HEK293T (cell line): ENCODE results near the gene PDXP.

Experiments
- CTCF ChIA-PET: fragments of 350-600 bp; formaldehyde crosslinking; extraction: SDS; loops from one replicate; lab custom pipeline; 2021; ENCODE audit warnings: antibody characterized with exemption, inconsistent platforms; lab: Yijun Ruan, JAX
- POLR2A ChIA-PET: fragments of 350-600 bp; formaldehyde crosslinking; extraction: SDS; loops from one replicate; lab custom pipeline; 2020; ENCODE audit warnings: antibody characterized with exemption, inconsistent platforms; lab: Yijun Ruan, JAX
- DNase-seq: peaks from one replicate; pipeline ENCODE4 v3.0.0; 2012; ENCODE audit warnings: mixed read lengths; ENCODE audit errors: extremely low spot score
- ARNT ChIP-seq: fragments of 450-650 bp; IDR thresholded peaks from 2 replicates; pipeline ENCODE4 v1.6.1; 2017; ENCODE audit warnings: mild to moderate bottlenecking
- BHLHE40 ChIP-seq: fragments of 450-650 bp; IDR thresholded peaks from 2 replicates; pipeline ENCODE4 v1.6.1; 2016; ENCODE audit warnings: mild to moderate bottlenecking, moderate library complexity, borderline replicate concordance
- CTBP1 ChIP-seq: fragments of 450-650 bp; IDR thresholded peaks from 2 replicates; pipeline ENCODE4 v1.6.1; 2016; ENCODE audit warnings: borderline replicate concordance
- ELF4 ChIP-seq: fragments of 450-650 bp; IDR thresholded peaks from 2 replicates; pipeline ENCODE4 v1.6.1; 2017; ENCODE audit warnings: antibody characterized with exemption
- FOXA1 ChIP-seq: fragments of 450-650 bp; IDR thresholded peaks from 2 replicates; pipeline ENCODE4 v1.6.1; 2016; ENCODE audit warnings: mild to moderate bottlenecking
- FOXK2 ChIP-seq: fragments of 450-650 bp; IDR thresholded peaks from 2 replicates; pipeline ENCODE4 v1.6.1; 2016; ENCODE audit warnings: mild to moderate bottlenecking
- FOXM1 ChIP-seq: fragments of 450-650 bp; IDR thresholded peaks from 2 replicates; pipeline ENCODE4 v1.6.1; 2017; ENCODE audit warnings: mild to moderate bottlenecking, borderline replicate concordance
- HDGF ChIP-seq: fragments of 450-650 bp; IDR thresholded peaks from 2 replicates; pipeline ENCODE4 v1.6.1; 2017; ENCODE audit warnings: antibody characterized with exemption, borderline replicate concordance
- L3MBTL2 ChIP-seq: fragments of 450-650 bp; conservative IDR thresholded peaks from 2 replicates; pipeline ENCODE4 v1.6.1; 2016; ENCODE audit warnings: mild to moderate bottlenecking
- LEF1 ChIP-seq: fragments of 450-650 bp; IDR thresholded peaks from 2 replicates; pipeline ENCODE4 v1.6.1; 2017; ENCODE audit warnings: mild to moderate bottlenecking, borderline replicate concordance
- NFRKB ChIP-seq: fragments of 450-650 bp; IDR thresholded peaks from 2 replicates; pipeline ENCODE4 v1.6.1; 2016; ENCODE audit warnings: mild to moderate bottlenecking, moderate library complexity
- SP1 ChIP-seq: fragments of 450-650 bp; IDR thresholded peaks from 2 replicates; pipeline ENCODE4 v1.6.1; 2017
- SUZ12 ChIP-seq: fragments of 450-650 bp; IDR thresholded peaks from 2 replicates; pipeline ENCODE4 v1.6.1; 2016; ENCODE audit warnings: mild to moderate bottlenecking
- TARDBP ChIP-seq: fragments of 450-650 bp; IDR thresholded peaks from 2 replicates; pipeline ENCODE4 v1.6.1; 2016
- ZNF384 ChIP-seq: fragments of 450-650 bp; IDR thresholded peaks from 2 replicates; pipeline ENCODE4 v1.6.1; 2016
- TF ChIP-seq, protein P1 (sequence below): fragments of 450-650 bp; IDR thresholded peaks from 2 replicates; pipeline ENCODE4 v1.6.1; 2016

Gene PDXP

GRCh38 chr22:37657590-37658132, 862 bp upstream of the PDXP start:
- POLR2A ChIA-PET: interaction anchor here (0.6 to 6.3 kb wide), 32 partner anchors 9 to 249 kb away, joined by 3 to 105 read pairs (median 5); partner anchors contain the start of genes ANKRD54, GCAT, GGA1 and LGALS1
- TF ChIP-seq NFRKB (no peak), CTBP1 (0 out of 2 replicates have a peak, but pooled peaks have one; percentile 12)
- CTCF ChIA-PET: interaction anchor here (0.6 to 5.3 kb wide), 8 partner anchors 10 to 82 kb away, joined by 3 to 40 read pairs (median 4); partner anchors contain the start of gene LGALS1
- no peak for DNase-seq

DNA sequence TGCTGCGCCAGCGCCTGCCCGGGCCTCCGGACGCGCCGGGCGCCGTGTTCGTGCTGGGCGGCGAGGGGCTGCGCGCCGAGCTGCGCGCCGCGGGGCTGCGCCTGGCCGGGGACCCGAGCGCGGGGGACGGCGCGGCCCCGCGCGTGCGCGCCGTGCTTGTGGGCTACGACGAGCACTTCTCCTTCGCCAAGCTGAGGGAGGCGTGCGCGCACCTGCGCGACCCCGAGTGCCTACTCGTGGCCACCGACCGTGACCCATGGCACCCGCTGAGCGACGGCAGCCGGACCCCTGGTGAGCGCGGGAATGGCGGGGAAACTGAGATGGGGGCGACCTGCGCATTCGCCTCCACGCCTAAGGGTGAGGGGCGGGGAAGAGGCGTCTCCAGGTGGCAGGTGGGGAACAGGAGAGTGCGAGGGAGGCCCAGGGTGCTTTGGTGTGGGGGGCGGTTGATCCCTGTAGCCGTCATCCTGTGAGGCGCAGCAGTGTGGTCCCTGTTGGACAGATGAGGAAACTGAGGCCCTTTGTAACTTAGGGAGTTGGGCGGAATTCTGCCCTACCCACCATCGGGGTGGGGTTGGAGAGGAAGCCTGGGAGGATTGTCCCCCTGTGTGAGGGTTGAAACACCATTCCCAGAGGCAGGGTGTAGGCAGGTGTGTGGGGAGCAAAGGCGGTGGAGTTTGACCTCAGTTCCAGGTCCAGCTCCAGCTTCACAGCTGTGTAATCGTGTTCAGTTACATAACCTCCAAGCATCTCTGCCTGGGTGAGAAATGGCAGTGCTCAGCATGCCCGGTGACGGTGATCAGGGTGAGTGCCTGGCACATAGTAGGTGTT, 758 bp downstream of the PDXP start:
- ChIA-PET POLR2A (interaction anchor here (0.7 to 6.3 kb wide), 18 partner anchors 8 to 185 kb away, joined by 3 to 105 read pairs (median 8); partner anchors contain the start of genes ANKRD54, GGA1, LGALS1 and NOL12), CTCF (interaction anchor here (0.5 to 5.3 kb wide), 6 partner anchors 16 to 67 kb away, joined by 3 to 40 read pairs (median 18); no protein-coding TSS in a partner anchor)
- no peak for DNase-seq
- no peak for TF ChIP-seq ELF4
- TF ChIP-seq L3MBTL2: peak; percentile 55

GRCh38 chr22:37659897-37660708, 1.6 kb downstream of the PDXP start:
- ChIA-PET CTCF (interaction anchor here (0.6 to 5.3 kb wide), 6 partner anchors 10 to 373 kb away, joined by 3 to 40 read pairs (median 4); no protein-coding TSS in a partner anchor), POLR2A (interaction anchor here (1.1 to 6.3 kb wide), 10 partner anchors 13 to 142 kb away, joined by 4 to 105 read pairs (median 25); partner anchors contain the start of genes GGA1, LGALS1, NOL12 and SH3BP1)
- DNase-seq: no peak
- TF ChIP-seq TARDBP (no peak), BHLHE40 (no peak), FOXK2 (no peak), CTBP1 (no peak), ZNF384 (no peak), SUZ12 (no peak), HDGF (no peak), SP1 (no peak), FOXA1 (no peak), L3MBTL2 (no peak), LEF1 (no peak), NFRKB (no peak)
- TF ChIP-seq, protein P1, sequence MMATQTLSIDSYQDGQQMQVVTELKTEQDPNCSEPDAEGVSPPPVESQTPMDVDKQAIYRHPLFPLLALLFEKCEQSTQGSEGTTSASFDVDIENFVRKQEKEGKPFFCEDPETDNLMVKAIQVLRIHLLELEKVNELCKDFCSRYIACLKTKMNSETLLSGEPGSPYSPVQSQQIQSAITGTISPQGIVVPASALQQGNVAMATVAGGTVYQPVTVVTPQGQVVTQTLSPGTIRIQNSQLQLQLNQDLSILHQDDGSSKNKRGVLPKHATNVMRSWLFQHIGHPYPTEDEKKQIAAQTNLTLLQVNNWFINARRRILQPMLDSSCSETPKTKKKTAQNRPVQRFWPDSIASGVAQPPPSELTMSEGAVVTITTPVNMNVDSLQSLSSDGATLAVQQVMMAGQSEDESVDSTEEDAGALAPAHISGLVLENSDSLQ: no peak

DNA sequence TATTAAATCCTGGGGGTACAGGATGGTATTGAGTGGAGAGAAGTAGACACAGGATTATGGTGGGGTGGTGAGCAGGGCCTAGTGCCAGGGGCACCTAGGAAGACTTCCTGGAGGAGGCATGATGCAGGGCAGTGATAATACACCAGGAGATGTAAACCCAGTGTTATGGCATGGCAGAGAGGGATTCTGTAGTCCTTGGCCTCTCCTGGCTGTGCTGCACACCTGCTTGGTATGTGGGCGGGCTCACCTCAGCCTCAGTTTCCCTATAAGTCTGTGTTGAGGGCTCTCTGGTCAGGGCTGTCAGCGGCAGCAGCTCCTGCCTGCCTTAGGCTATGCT, 2.2 kb downstream of the PDXP start:
- TF ChIP-seq L3MBTL2 (no peak), FOXA1 (no peak), ELF4 (no peak), ZNF384 (no peak), FOXM1 (no peak), HDGF (no peak), SP1 (no peak), ARNT (no peak), SUZ12 (no peak), CTBP1 (no peak), TARDBP (no peak), LEF1 (no peak), FOXK2 (no peak), BHLHE40 (no peak)
- TF ChIP-seq, protein P1: no peak
- ChIA-PET POLR2A (interaction anchor here (1.0 to 6.3 kb wide), 11 partner anchors 13 to 147 kb away, joined by 3 to 105 read pairs (median 6); partner anchors contain the start of genes GCAT, GGA1, LGALS1 and NOL12), CTCF (interaction anchor here (0.6 to 5.3 kb wide), 9 partner anchors 11 to 372 kb away, joined by 3 to 40 read pairs (median 4); no protein-coding TSS in a partner anchor)
- no peak for DNase-seq

GRCh38 chr22:37661160-37661924, 2.8 kb downstream of the PDXP start:
- DNase-seq: peak; percentile 64
- ChIA-PET CTCF (interaction anchor here (0.6 to 5.3 kb wide), 15 partner anchors 10 to 371 kb away, joined by 3 to 40 read pairs (median 4); partner anchors contain the start of gene NOL12), POLR2A (interaction anchor here (0.6 to 6.3 kb wide), 11 partner anchors 12 to 146 kb away, joined by 3 to 105 read pairs (median 6); partner anchors contain the start of genes GCAT, GGA1, LGALS1 and NOL12)
- no peak for TF ChIP-seq FOXA1
- no peak for TF ChIP-seq ELF4
- peak; percentile 87 for TF ChIP-seq ZNF384
- TF ChIP-seq ARNT: no peak
- TF ChIP-seq FOXM1: no peak
- no peak for TF ChIP-seq SUZ12
- TF ChIP-seq, protein P1: peak; percentile 75
- no peak for TF ChIP-seq SP1
- TF ChIP-seq HDGF: no peak
- TF ChIP-seq NFRKB: no peak
- TF ChIP-seq L3MBTL2: no peak
- TF ChIP-seq TARDBP: no peak
- no peak for TF ChIP-seq LEF1
- peak; percentile 77; the same call in 1 of the 2 replicates for TF ChIP-seq CTBP1
